Measurements from ENCODE around the gene ERGIC3. TPM values are rescaled to one million over a fixed set of nuclear protein-coding genes. Genes with fewer than 3 reads are reported as not detected.

ERGIC3 gene
- total RNA-seq, 1 donor from 2014 or later = 156 TPM

- intact Hi-C loops (cut with micrococcal nuclease) = no loop called here
These were observed 18.7 kb downstream of the ERGIC3 start for GRCh38 chr20:35560541-35560940.

- intact Hi-C loops (cut with micrococcal nuclease) = no loop called here
These were observed 19.4 kb downstream of the ERGIC3 start for GRCh38 chr20:35561268-35561667.

GRCh38 chr20:35561671-35562070, 19.8 kb downstream of the ERGIC3 start:
- intact Hi-C loops (cut with micrococcal nuclease) = no loop called here

GRCh38 chr20:35562541-35563110, 20.7 kb downstream of the ERGIC3 start:
- intact Hi-C loops (cut with micrococcal nuclease) = no loop called here

- intact Hi-C loops (cut with micrococcal nuclease) = no loop called here
These were observed 22.0 kb downstream of the ERGIC3 start for GRCh38 chr20:35563834-35564233.

GRCh38 chr20:35564905-35565304, 23.0 kb downstream of the ERGIC3 start:
- intact Hi-C loops (cut with micrococcal nuclease) = no loop called here

GRCh38 chr20:35568645-35569044, 26.8 kb downstream of the ERGIC3 start:
- intact Hi-C loops (cut with micrococcal nuclease) = no loop called here

GRCh38 chr20:35571555-35571954, 29.7 kb downstream of the ERGIC3 start:
- intact Hi-C loops (cut with micrococcal nuclease) = no loop called here

GRCh38 chr20:35572838-35573237, 31.0 kb downstream of the ERGIC3 start:
- intact Hi-C loops (cut with micrococcal nuclease) = no loop called here

GRCh38 chr20:35575958-35576357, 34.1 kb downstream of the ERGIC3 start:
- intact Hi-C loops (cut with micrococcal nuclease) = no loop called here

GRCh38 chr20:35576816-35577215, 34.9 kb downstream of the ERGIC3 start:
- intact Hi-C loops (cut with micrococcal nuclease) = no loop called here

- intact Hi-C loops (cut with micrococcal nuclease) = no loop called here
These were observed 36.6 kb downstream of the ERGIC3 start for GRCh38 chr20:35578469-35578868.

GRCh38 chr20:35579196-35579595, 37.3 kb downstream of the ERGIC3 start:
- intact Hi-C loops (cut with micrococcal nuclease) = no loop called here

GRCh38 chr20:35582131-35582530, 40.3 kb downstream of the ERGIC3 start:
- intact Hi-C loops (cut with micrococcal nuclease) = no loop called here

GRCh38 chr20:35582741-35583404, 41.0 kb downstream of the ERGIC3 start:
- intact Hi-C loops (cut with micrococcal nuclease) = no loop called here

GRCh38 chr20:35583636-35584560, 42.0 kb downstream of the ERGIC3 start:
- intact Hi-C loops (cut with micrococcal nuclease) = no loop called here

- intact Hi-C loops (cut with micrococcal nuclease) = no loop called here
These were observed 45.0 kb downstream of the ERGIC3 start for GRCh38 chr20:35586751-35587425.

GRCh38 chr20:35587436-35587835, 45.6 kb downstream of the ERGIC3 start:
- intact Hi-C loops (cut with micrococcal nuclease) = no loop called here

- intact Hi-C loops (cut with micrococcal nuclease) = no loop called here
These were observed 46.5 kb downstream of the ERGIC3 start for GRCh38 chr20:35588397-35588796.

GRCh38 chr20:35592339-35592974, 50.6 kb downstream of the ERGIC3 start:
- intact Hi-C loops (cut with micrococcal nuclease) = no loop called here

- intact Hi-C loops (cut with micrococcal nuclease) = no loop called here
These were observed 53.6 kb downstream of the ERGIC3 start for GRCh38 chr20:35595456-35595855.

All from T-helper 2 cell treated with Interferon-gamma antibody and Interleukin-4, amounts not matched to agents 100 ng/mL and 5 ng/mL, for 36 hours (primary cell).